ENCODE measurements around the gene PIBF1.

DNA sequence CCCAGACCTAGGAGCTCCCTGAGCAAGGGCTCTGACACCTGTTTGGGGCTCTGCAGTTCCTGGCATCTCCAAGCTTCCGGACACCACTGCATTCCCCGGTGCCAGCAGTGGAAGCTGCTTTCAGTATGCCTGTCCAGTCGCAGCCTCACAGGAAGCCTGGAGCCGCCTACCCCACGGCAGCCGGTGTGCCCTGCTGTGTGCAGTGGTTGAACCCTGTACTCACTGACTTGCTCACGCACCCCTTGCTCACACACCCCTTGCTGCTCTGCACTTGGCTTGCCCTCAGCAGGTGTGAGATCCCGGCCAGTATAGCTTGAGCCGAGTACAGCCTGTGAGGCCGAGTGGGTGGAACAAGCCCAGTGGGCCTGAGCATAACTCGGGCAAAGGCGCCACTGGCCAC is 70.3 kb downstream of the PIBF1 start:
- TF ChIP-seq POLR2AphosphoS5 (IDR thresholded peaks at IDR 0.05) (no peak), POLR2A (IDR thresholded peaks at IDR 0.05) (no peak)
- TF ChIP-seq, protein P1, sequence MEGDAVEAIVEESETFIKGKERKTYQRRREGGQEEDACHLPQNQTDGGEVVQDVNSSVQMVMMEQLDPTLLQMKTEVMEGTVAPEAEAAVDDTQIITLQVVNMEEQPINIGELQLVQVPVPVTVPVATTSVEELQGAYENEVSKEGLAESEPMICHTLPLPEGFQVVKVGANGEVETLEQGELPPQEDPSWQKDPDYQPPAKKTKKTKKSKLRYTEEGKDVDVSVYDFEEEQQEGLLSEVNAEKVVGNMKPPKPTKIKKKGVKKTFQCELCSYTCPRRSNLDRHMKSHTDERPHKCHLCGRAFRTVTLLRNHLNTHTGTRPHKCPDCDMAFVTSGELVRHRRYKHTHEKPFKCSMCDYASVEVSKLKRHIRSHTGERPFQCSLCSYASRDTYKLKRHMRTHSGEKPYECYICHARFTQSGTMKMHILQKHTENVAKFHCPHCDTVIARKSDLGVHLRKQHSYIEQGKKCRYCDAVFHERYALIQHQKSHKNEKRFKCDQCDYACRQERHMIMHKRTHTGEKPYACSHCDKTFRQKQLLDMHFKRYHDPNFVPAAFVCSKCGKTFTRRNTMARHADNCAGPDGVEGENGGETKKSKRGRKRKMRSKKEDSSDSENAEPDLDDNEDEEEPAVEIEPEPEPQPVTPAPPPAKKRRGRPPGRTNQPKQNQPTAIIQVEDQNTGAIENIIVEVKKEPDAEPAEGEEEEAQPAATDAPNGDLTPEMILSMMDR (IDR thresholded peaks at IDR 0.05), result no peak
